CD14-positive monocyte (primary cell): ENCODE measurements around the gene CCT7. TPM values are rescaled to one million over a fixed set of nuclear protein-coding genes. Genes with fewer than 3 reads are reported as not detected.

Experiments
- DNase-seq, 3 donors: peaks; one replicate each; pipeline ENCODE4 v3.0.0-alpha.2; 2011 to 2022
- H2AFZ ChIP-seq: 2 replicates; pipeline ENCODE4 v1.6.0; 2012; ENCODE audit warnings: mild to moderate bottlenecking, low read depth, low read length, inconsistent platforms; ENCODE audit not compliant: insufficient read depth, poor library complexity, severe bottlenecking
- H3K27ac ChIP-seq, 2 donors: 1 replicate in 1 of 2; 2 replicates in 1 of 2; pipeline ENCODE4 v1.5.1; 2012 to 2013; ENCODE audit warnings: low read length in 2 of 2, control low read depth in 1 of 2, inconsistent platforms in 1 of 2, low read depth in 1 of 2, mild to moderate bottlenecking in 1 of 2
- H3K27me3 ChIP-seq, 2 donors: one replicate each; pipeline versions ENCODE4 v1.6.0 to v1.6.1; 2011 to 2013; ENCODE audit warnings: low read length in 2 of 2; ENCODE audit not compliant: control insufficient read depth in 2 of 2, insufficient read depth in 2 of 2
- H3K36me3 ChIP-seq, 2 donors: replicated peaks in 1 of 2; 1 replicate in 1 of 2; 2 replicates in 1 of 2; pipeline versions ENCODE4 v1.5.1 to v1.6.1; 2012 to 2013; ENCODE audit warnings: low read length in 2 of 2, control low read depth in 1 of 2, inconsistent platforms in 1 of 2, mild to moderate bottlenecking in 1 of 2; ENCODE audit not compliant: insufficient read depth in 2 of 2, control insufficient read depth in 1 of 2
- H3K4me1 ChIP-seq, 2 donors: 1 replicate in 1 of 2; 2 replicates in 1 of 2; pipeline versions ENCODE4 v1.5.1 to v1.6.1; 2012 to 2013; ENCODE audit warnings: low read length in 2 of 2, control low read depth in 1 of 2, inconsistent platforms in 1 of 2, mild to moderate bottlenecking in 1 of 2, moderate library complexity in 1 of 2; ENCODE audit not compliant: insufficient read depth in 2 of 2, control insufficient read depth in 1 of 2
- H3K4me2 ChIP-seq: replicated peaks from 2 replicates; pipeline ENCODE3; 2012; ENCODE audit warnings: low read length, moderate library complexity, mild to moderate bottlenecking; ENCODE audit not compliant: poor library complexity, severe bottlenecking; ENCODE audit errors: extremely low read depth
- H3K4me3 ChIP-seq, 3 experiments: fragments of 200-600 bp in 1 of 3; sonication (generic) in 1 of 3; replicated peaks in 1 of 3; 1 replicate in 2 of 3; 2 replicates in 1 of 3; pipeline ENCODE4 v1.5.1; 2011 to 2013; ENCODE audit warnings: low read length in 3 of 3, mild to moderate bottlenecking in 3 of 3, control low read depth in 2 of 3, low read depth in 2 of 3, inconsistent platforms in 1 of 3, moderate library complexity in 1 of 3
- H3K79me2 ChIP-seq: 2 replicates; pipeline ENCODE4 v1.6.0; 2012; ENCODE audit warnings: mild to moderate bottlenecking, control low read depth, inconsistent platforms, low read length, moderate library complexity; ENCODE audit not compliant: insufficient read depth
- H3K9ac ChIP-seq: 2 replicates; pipeline ENCODE4 v1.6.0; 2017; ENCODE audit warnings: low read length, mild to moderate bottlenecking; ENCODE audit not compliant: insufficient read depth, poor library complexity, severe bottlenecking
- H3K9me3 ChIP-seq, 2 donors: replicated peaks in 1 of 2; 1 replicate in 1 of 2; 2 replicates in 1 of 2; pipeline versions ENCODE4 v1.5.1 to v1.6.1; 2012 to 2013; ENCODE audit warnings: low read length in 2 of 2, control low read depth in 1 of 2; ENCODE audit not compliant: control insufficient read depth in 1 of 2, insufficient read depth in 1 of 2
- H4K20me1 ChIP-seq: 2 replicates; pipeline ENCODE4 v1.6.0; 2012; ENCODE audit warnings: mild to moderate bottlenecking, low read length, control low read depth, moderate library complexity; ENCODE audit not compliant: insufficient read depth
- H3K27ac Mint-ChIP-seq, 7 donors: one replicate each; pipeline ENCODE4 v1.8.0; 2020; ENCODE audit warnings: mild to moderate bottlenecking in 7 of 7, mixed read lengths in 7 of 7, moderate library complexity in 6 of 7, inconsistent platforms in 2 of 7
- H3K27me3 Mint-ChIP-seq, 3 donors: one replicate each; pipeline ENCODE4 v1.8.0; 2021 to 2022; ENCODE audit warnings: low read depth in 3 of 3, mild to moderate bottlenecking in 3 of 3, mixed read lengths in 3 of 3, moderate library complexity in 3 of 3, inconsistent platforms in 1 of 3
- H3K36me3 Mint-ChIP-seq, 2 donors: one replicate each; pipeline ENCODE4 v1.8.0; 2020; ENCODE audit warnings: mixed read lengths in 2 of 2, inconsistent platforms in 1 of 2, mild to moderate bottlenecking in 1 of 2
- H3K4me1 Mint-ChIP-seq: one replicate; pipeline ENCODE4 v1.8.0; 2020; ENCODE audit warnings: mild to moderate bottlenecking, mixed read lengths
- H3K4me3 Mint-ChIP-seq, 2 donors: one replicate each; pipeline ENCODE4 v1.8.0; 2020; ENCODE audit warnings: mild to moderate bottlenecking in 2 of 2, mixed read lengths in 2 of 2, moderate library complexity in 1 of 2
- H3K9me3 Mint-ChIP-seq, 7 donors: one replicate each; pipeline ENCODE4 v1.8.0; 2020 to 2022; ENCODE audit warnings: mixed read lengths in 7 of 7, mild to moderate bottlenecking in 6 of 7, moderate library complexity in 6 of 7, inconsistent platforms in 2 of 7
- WGBS: methylation state at CpG from one replicate; pipeline ENCODE4 v1.1.5; 2013; ENCODE audit warnings: missing lambda C conversion rate; ENCODE audit not compliant: insufficient coverage; 5-methylcytosine and 5-hydroxymethylcytosine counted together
- intact Hi-C, 2 donors: fragments of 100-400 bp; cut with micrococcal nuclease; formaldehyde crosslinking; loops; one replicate each; pipeline versions ENCODE4 v1.15.0 to v1.15.1; 2023
- polyA plus RNA-seq, 3 donors: library from polyadenylated mRNA; depleted of rRNA in 1 of 3; unstranded in 2 of 3; stranded (reverse) in 1 of 3; fragments of 300-500 nt in 2 of 3; fragments of >200 nt in 1 of 3; fragmentation: Illumina TruSeq in 2 of 3; gene quantifications; 1 replicate in 2 of 3; 2 replicates in 1 of 3; pipeline ENCODE4 v1.2.3, GENCODE V29; 2012 to 2021
- TF ChIP-seq, protein P1 (sequence below): fragments of 200-600 bp; IDR thresholded peaks from one replicate; pipeline ENCODE4 v1.8.0; 2022; ENCODE audit warnings: antibody characterized with exemption, mild to moderate bottlenecking

The CCT7 gene
- polyA plus RNA-seq, 3 donors, result 56.8 to 151 (median 134) TPM

DNA sequence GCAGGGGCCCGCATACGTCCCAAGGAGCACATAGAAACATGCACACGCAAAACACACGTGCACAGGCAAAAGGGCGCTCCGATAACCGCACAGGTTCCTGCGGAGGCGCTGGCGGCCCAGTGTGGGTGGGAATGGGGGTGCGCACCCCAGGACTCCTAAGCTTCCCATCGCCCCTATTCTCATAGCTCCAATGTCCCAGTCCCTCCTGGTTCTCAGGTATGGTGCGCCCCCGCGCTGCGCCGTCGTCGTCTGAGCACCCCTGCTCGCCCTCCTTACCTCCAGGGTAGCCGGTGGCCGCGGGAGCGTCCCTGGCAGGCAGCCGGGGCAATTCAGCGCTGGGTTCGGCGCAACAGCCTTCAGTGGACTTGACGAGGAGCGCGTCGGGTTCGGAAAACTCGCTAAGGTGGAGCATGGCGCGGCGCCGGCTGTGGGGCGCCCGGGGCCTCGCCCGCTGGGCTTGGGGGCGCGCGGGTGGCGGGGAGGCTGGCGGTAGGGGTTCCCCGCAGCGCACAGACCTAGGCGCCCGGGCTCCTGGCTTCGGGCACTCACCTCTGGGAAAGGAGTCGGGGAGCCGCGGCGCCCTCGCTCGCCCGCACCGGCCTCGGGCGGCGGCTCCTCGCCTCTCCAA, 58.9 kb downstream of the CCT7 start:
- intact Hi-C loops, result no loop called here
- H3K4me1 ChIP-seq, result peaks cover 17 to 32% of the 10 kb centered on the region in 2 donors
- H3K27me3 Mint-ChIP-seq, result peaks cover 75 to 89% (median 88%) of the 10 kb centered on the region in 3 donors
- peak overlapping the region; percentile 15 to 70 (median 21) for H3K4me3 ChIP-seq
- no peak overlapping the region for H3K27ac ChIP-seq
- H3K27ac Mint-ChIP-seq, result no peak overlapping the region
- H3K9me3 Mint-ChIP-seq, result peaks cover 0 to 26% (median 16%) of the 10 kb centered on the region in 7 donors
- H3K9ac ChIP-seq, result no peak overlapping the region
- H3K9me3 ChIP-seq, result peaks cover 0 to 24% of the 10 kb centered on the region in 2 donors
- no peaks in the 10 kb centered on the region for H3K36me3 Mint-ChIP-seq
- TF ChIP-seq, protein P1, sequence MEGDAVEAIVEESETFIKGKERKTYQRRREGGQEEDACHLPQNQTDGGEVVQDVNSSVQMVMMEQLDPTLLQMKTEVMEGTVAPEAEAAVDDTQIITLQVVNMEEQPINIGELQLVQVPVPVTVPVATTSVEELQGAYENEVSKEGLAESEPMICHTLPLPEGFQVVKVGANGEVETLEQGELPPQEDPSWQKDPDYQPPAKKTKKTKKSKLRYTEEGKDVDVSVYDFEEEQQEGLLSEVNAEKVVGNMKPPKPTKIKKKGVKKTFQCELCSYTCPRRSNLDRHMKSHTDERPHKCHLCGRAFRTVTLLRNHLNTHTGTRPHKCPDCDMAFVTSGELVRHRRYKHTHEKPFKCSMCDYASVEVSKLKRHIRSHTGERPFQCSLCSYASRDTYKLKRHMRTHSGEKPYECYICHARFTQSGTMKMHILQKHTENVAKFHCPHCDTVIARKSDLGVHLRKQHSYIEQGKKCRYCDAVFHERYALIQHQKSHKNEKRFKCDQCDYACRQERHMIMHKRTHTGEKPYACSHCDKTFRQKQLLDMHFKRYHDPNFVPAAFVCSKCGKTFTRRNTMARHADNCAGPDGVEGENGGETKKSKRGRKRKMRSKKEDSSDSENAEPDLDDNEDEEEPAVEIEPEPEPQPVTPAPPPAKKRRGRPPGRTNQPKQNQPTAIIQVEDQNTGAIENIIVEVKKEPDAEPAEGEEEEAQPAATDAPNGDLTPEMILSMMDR, result no peak
- peak overlapping the region; percentile 69 to 87 for H3K4me3 Mint-ChIP-seq
- H2AFZ ChIP-seq, result peak overlapping the region; percentile 61
- peaks cover 71 to 92% of the 10 kb centered on the region in 2 donors for H3K27me3 ChIP-seq
- 3% methylated on average over 60 of the region's 64 CpGs for WGBS
- no peak for DNase-seq
- H3K4me2 ChIP-seq, result peak overlapping the region; percentile 67
- H3K79me2 ChIP-seq, result no peaks in the 10 kb centered on the region
- H4K20me1 ChIP-seq, result no peaks in the 10 kb centered on the region
- peaks cover 17% of the 10 kb centered on the region for H3K4me1 Mint-ChIP-seq
- no peaks in the 10 kb centered on the region for H3K36me3 ChIP-seq

DNA sequence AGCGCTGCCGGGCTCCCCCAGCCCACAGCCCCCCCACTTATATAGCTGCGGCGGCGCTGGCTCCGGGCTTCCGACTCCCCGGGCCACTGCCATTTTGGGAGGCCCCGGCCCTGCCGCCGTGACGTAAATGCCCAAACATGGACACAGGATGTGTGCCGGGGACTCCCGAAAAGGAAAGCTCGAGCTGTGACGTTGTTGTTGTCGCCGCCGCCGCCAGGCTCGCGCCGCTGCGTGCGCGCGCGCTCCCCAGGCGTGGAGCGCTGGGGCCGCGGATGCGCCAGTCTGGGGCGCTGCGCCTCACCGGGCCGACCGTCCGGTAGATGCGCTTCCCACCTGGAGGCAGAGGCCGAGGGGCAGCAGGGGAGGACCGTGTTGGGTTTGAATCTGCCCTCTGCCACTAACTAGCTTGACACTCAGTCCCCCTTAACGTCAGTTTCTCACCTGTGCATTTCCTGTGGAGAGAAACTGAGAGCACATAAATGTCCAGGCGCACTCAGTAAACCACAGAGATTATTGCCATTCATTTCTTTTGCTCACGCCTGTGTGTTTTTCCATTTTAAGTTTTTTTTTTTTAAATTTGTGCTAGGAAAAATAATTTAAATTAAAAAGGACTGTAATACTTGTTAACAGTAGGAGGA, 59.5 kb downstream of the CCT7 start, which contains the start of gene EGR4:
TSS of gene EGR4 (minus strand) at position 15 of the 638 bp plus-strand sequence. CDS start 231 bp downstream, outside the sequence.
- H3K4me1 Mint-ChIP-seq, result peaks cover 17% of the 10 kb centered on the region
- H3K36me3 Mint-ChIP-seq, result no peaks in the 10 kb centered on the region
- Histone ChIP-seq H2AFZ (peak within 1 kb of the TSS; percentile 61), H3K4me1 (peaks cover 17 to 32% of the 10 kb centered on the region in 2 donors), H3K27ac (no peak within 1 kb of the TSS), H3K4me2 (peak within 1 kb of the TSS; percentile 67), H3K36me3 (no peaks in the 10 kb centered on the region), H3K9me3 (peaks cover 0 to 24% of the 10 kb centered on the region in 2 donors), H3K27me3 (peaks cover 71 to 91% of the 10 kb centered on the region in 2 donors), H3K4me3 (peak within 1 kb of the TSS; percentile 15 to 70 (median 21)), H3K79me2 (no peaks in the 10 kb centered on the region), H4K20me1 (no peaks in the 10 kb centered on the region), H3K9ac (no peak within 1 kb of the TSS)
- TF ChIP-seq, protein P1, result no peak
- peaks cover 0 to 26% (median 16%) of the 10 kb centered on the region in 7 donors for H3K9me3 Mint-ChIP-seq
- no peak within 1 kb of the TSS for H3K27ac Mint-ChIP-seq
- DNase-seq, result peak; percentile 55 to 85 (median 71)
- H3K4me3 Mint-ChIP-seq, result peak within 1 kb of the TSS; percentile 69 to 87
- under 1% methylated on average over 40 of the region's 45 CpGs for whole genome bisulfite sequencing
- intact Hi-C loops, result no loop called here
- H3K27me3 Mint-ChIP-seq, result peaks cover 75 to 89% (median 87%) of the 10 kb centered on the region in 3 donors
